MM.1S (cell line): ENCODE data around the gene NMNAT2.
"Not testable (repeated sequence)": the region's sequence is repeated elsewhere in the genome, so short reads cannot be mapped to it uniquely, and the experiment has no call there.

Experiments
- DNase-seq: peaks from one replicate; pipeline ENCODE4 v3.0.0-alpha.2; 2015
- H2AFZ ChIP-seq: fragments of 300-600 bp; sonication (generic); 2 replicates; pipeline ENCODE4 v1.6.0; 2016; ENCODE audit warnings: antibody characterized with exemption, low read length
- H3F3A ChIP-seq: fragments of 300-600 bp; sonication (generic); 2 replicates; pipeline ENCODE4 v1.6.1; 2016; ENCODE audit warnings: mild to moderate bottlenecking, antibody characterized with exemption, low read length, moderate library complexity, mixed read lengths; ENCODE audit not compliant: insufficient read depth
- H3K27ac ChIP-seq: fragments of 300-600 bp; sonication (generic); 2 replicates; pipeline ENCODE4 v1.5.1; 2016; ENCODE audit warnings: mild to moderate bottlenecking, low read length
- H3K27me3 ChIP-seq: fragments of 300-600 bp; sonication (generic); replicated peaks from 2 replicates; pipeline ENCODE4 v1.6.0; 2016; ENCODE audit warnings: low read length; ENCODE audit not compliant: insufficient read depth
- H3K36me3 ChIP-seq: fragments of 300-600 bp; sonication (generic); replicated peaks from 2 replicates; pipeline ENCODE4 v1.6.1; 2016; ENCODE audit warnings: mild to moderate bottlenecking, low read length, mixed read lengths; ENCODE audit not compliant: insufficient read depth
- H3K4me1 ChIP-seq: fragments of 300-600 bp; sonication (generic); 2 replicates; pipeline ENCODE4 v1.6.1; 2016; ENCODE audit warnings: low read length, mixed read lengths
- H3K4me2 ChIP-seq: fragments of 300-600 bp; sonication (generic); 2 replicates; pipeline ENCODE4 v1.6.0; 2016; ENCODE audit warnings: low read depth, low read length
- H3K4me3 ChIP-seq: fragments of 300-600 bp; sonication (generic); 2 replicates; pipeline ENCODE4 v1.5.1; 2016; ENCODE audit warnings: low read length, mixed read lengths
- H3K79me2 ChIP-seq: fragments of 300-600 bp; sonication (generic); 2 replicates; pipeline ENCODE4 v1.6.1; 2016; ENCODE audit warnings: mixed run types, low read length, mixed read lengths
- H3K9ac ChIP-seq: fragments of 300-600 bp; sonication (generic); 2 replicates; pipeline ENCODE4 v1.6.1; 2016; ENCODE audit warnings: low read length, mixed read lengths
- H3K9me2 ChIP-seq: fragments of 300-600 bp; sonication (generic); replicated peaks from 2 replicates; pipeline ENCODE4 v1.6.1; 2016; ENCODE audit warnings: mild to moderate bottlenecking, low read length, mixed read lengths; ENCODE audit not compliant: insufficient read depth
- H3K9me3 ChIP-seq: fragments of 300-600 bp; sonication (generic); replicated peaks from 2 replicates; pipeline ENCODE4 v1.6.1; 2016; ENCODE audit warnings: mild to moderate bottlenecking, low read length, mixed read lengths; ENCODE audit not compliant: insufficient read depth
- H4K20me1 ChIP-seq: fragments of 300-600 bp; sonication (generic); 2 replicates; pipeline ENCODE4 v1.6.1; 2016; ENCODE audit warnings: mild to moderate bottlenecking, low read length, moderate library complexity, mixed read lengths; ENCODE audit not compliant: insufficient read depth
- CTCF ChIP-seq: fragments of 300-600 bp; sonication (generic); IDR thresholded peaks from 2 replicates; pipeline ENCODE4 v1.5.1; 2016; ENCODE audit warnings: antibody characterized with exemption, low read length, mixed read lengths
- EZH2 ChIP-seq: fragments of 300-600 bp; sonication (generic); optimal IDR thresholded peaks from 2 replicates; pipeline ENCODE3; 2017; ENCODE audit warnings: low read depth, mild to moderate bottlenecking, antibody characterized with exemption, low read length, mixed read lengths
- EZH2phosphoT487 ChIP-seq: fragments of 300-600 bp; sonication (generic); IDR thresholded peaks from 2 replicates; pipeline ENCODE4 v1.6.1; 2018; ENCODE audit warnings: antibody characterized with exemption, low read length

NMNAT2 gene

GRCh38 chr1:183274836-183275235 lies 143.3 kb downstream of the NMNAT2 start:
- H3K9me2 ChIP-seq, result no peaks in the 10 kb centered on the region
- H3K4me1 ChIP-seq, result no peaks in the 10 kb centered on the region
- no peaks in the 10 kb centered on the region for H3F3A ChIP-seq
- H2AFZ ChIP-seq, result no peak overlapping the region
- no peaks in the 10 kb centered on the region for H3K9me3 ChIP-seq
- H3K27ac ChIP-seq, result no peak overlapping the region
- no peaks in the 10 kb centered on the region for H3K27me3 ChIP-seq
- no peak overlapping the region for H3K4me2 ChIP-seq
- no peak overlapping the region for H3K4me3 ChIP-seq
- no peak overlapping the region for H3K9ac ChIP-seq
- TF ChIP-seq EZH2phosphoT487 (no peak), CTCF (no peak), EZH2 (no peak)
- no peaks in the 10 kb centered on the region for H3K36me3 ChIP-seq
- no peaks in the 10 kb centered on the region for H4K20me1 ChIP-seq
- no peak for DNase-seq
- no peaks in the 10 kb centered on the region for H3K79me2 ChIP-seq

- H3K4me3 ChIP-seq, H3K79me2 ChIP-seq, H3K4me1 ChIP-seq, H3K4me2 ChIP-seq, H3K9me2 ChIP-seq, H3F3A ChIP-seq, H3K36me3 ChIP-seq, H2AFZ ChIP-seq, H3K9ac ChIP-seq, H3K27ac ChIP-seq, H4K20me1 ChIP-seq, H3K9me3 ChIP-seq, H3K27me3 ChIP-seq, DNase-seq: not testable (repeated sequence)
These were observed 144.2 kb downstream of the NMNAT2 start for GRCh38 chr1:183273984-183274383.

GRCh38 chr1:183273300-183273699 lies 144.9 kb downstream of the NMNAT2 start:
- H3K4me1 ChIP-seq, result no peaks in the 10 kb centered on the region
- H3K4me2 ChIP-seq, result no peak overlapping the region
- no peaks in the 10 kb centered on the region for H4K20me1 ChIP-seq
- TF ChIP-seq CTCF (no peak), EZH2 (no peak), EZH2phosphoT487 (no peak)
- no peaks in the 10 kb centered on the region for H3K9me3 ChIP-seq
- H3F3A ChIP-seq, result no peaks in the 10 kb centered on the region
- H2AFZ ChIP-seq, result no peak overlapping the region
- DNase-seq, result no peak
- no peak overlapping the region for H3K27ac ChIP-seq
- no peak overlapping the region for H3K4me3 ChIP-seq
- H3K36me3 ChIP-seq, result no peaks in the 10 kb centered on the region
- H3K27me3 ChIP-seq, result no peaks in the 10 kb centered on the region
- no peaks in the 10 kb centered on the region for H3K9me2 ChIP-seq
- H3K79me2 ChIP-seq, result no peaks in the 10 kb centered on the region
- H3K9ac ChIP-seq, result no peak overlapping the region

GRCh38 chr1:183272390-183272848 lies 145.8 kb downstream of the NMNAT2 start:
- Histone ChIP-seq H3K4me1 (no peaks in the 10 kb centered on the region), H2AFZ (no peak overlapping the region), H3F3A (no peaks in the 10 kb centered on the region), H3K27ac (no peak overlapping the region), H3K36me3 (no peaks in the 10 kb centered on the region), H3K27me3 (no peaks in the 10 kb centered on the region), H3K79me2 (no peaks in the 10 kb centered on the region), H3K9me3 (no peaks in the 10 kb centered on the region), H3K4me3 (no peak overlapping the region), H3K9ac (no peak overlapping the region), H4K20me1 (no peaks in the 10 kb centered on the region), H3K4me2 (no peak overlapping the region), H3K9me2 (no peaks in the 10 kb centered on the region)
- TF ChIP-seq EZH2phosphoT487 (no peak), CTCF (no peak), EZH2 (no peak)
- DNase-seq, result no peak
